Measurements from ENCODE around the gene RNF8.

The RNF8 gene

DNA sequence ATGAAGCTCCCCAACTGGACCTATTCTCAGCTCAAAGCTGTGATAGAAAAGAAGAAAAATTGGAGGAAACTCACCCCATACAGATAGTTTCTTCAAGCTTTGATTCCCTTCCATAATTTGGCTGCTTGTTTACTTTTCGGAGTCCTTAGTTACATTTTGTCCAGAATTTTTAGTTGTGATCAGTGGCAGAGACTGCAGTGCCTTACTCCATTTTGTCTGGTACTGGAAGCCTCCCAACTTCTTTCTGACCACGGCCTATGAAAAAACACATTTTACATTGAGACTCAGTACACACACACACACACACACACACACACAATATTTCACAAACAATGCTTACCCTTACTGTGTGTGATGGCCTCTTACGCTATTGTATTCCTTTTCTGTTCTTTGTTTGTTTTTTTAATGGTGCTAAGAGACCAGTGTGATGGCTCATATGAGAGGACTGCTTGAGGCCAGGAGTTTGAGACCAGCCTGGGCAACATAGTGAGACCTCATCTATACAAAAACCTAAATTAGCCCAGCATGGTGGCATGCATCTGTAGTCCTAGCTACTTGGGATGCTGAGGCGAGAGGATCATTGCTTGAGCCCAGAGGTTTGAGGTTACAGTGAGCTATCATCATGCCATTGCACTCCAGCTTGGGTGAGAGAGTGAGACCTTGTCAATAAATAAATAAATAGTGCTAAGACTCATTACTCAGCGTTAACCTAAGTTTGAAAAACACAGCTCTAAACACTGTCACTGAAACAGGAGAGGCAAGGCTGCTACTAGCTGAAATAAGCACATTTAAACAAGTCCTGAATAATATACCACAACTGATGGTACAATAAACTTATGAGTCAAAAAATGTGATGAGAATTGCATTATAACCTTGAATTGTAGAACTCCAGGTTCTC lies 13.8 kb upstream of the RNF8 start:
- H2AFZ ChIP-seq (ENCODE audit: low read length), result no peak overlapping the region
- no peak overlapping the region for H3K4ac ChIP-seq (ENCODE audit: low read length)
- no peak overlapping the region for H4K8ac ChIP-seq (ENCODE audit: low read depth, low read length)
- H3K36me3 ChIP-seq (replicated peaks in 1 of 2; ENCODE audit: control insufficient read depth in 2 of 2, insufficient read depth in 2 of 2, low read length in 2 of 2), result peaks cover 0 to 1% of the 10 kb centered on the region in 2 donors
- H2BK5ac ChIP-seq (ENCODE audit: low read length), result no peak overlapping the region
- H4K91ac ChIP-seq (ENCODE audit: low read depth, low read length, poor library complexity), result no peak overlapping the region
- no peak overlapping the region for H3K27ac ChIP-seq (replicated peaks; ENCODE audit: low read length)
- no peak overlapping the region for H3K23ac ChIP-seq (ENCODE audit: low read depth, low read length, poor library complexity)
- H3K27me3 ChIP-seq (ENCODE audit: control insufficient read depth in 3 of 3, insufficient read depth in 3 of 3, low read depth in 1 of 3, low read length in 3 of 3), result peaks cover 0 to 2% (median 0%) of the 10 kb centered on the region in 3 experiments
- H3K4me3 ChIP-seq (ENCODE audit: low read length in 2 of 2), result no peak overlapping the region
- H3K14ac ChIP-seq (ENCODE audit: low read length), result no peak overlapping the region
- no peaks in the 10 kb centered on the region for H3K9me3 ChIP-seq (replicated peaks in 1 of 2; ENCODE audit: control insufficient read depth in 2 of 2, insufficient read depth in 1 of 2, low read depth in 1 of 2, low read length in 2 of 2)
- H3K4me2 ChIP-seq (ENCODE audit: insufficient read depth, low read length, poor library complexity, severe bottlenecking), result no peak overlapping the region
- H3K9ac ChIP-seq (ENCODE audit: low read depth, low read length, poor library complexity), result no peak overlapping the region
- no peak overlapping the region for H2BK15ac ChIP-seq (ENCODE audit: low read length)
- no peak for DNase-seq (ENCODE audit: low spot score)
- WGBS, 2 donors (ENCODE audit: extremely low coverage in 2 of 2, insufficient read length in 2 of 2, insufficient replicate concordance in 1 of 2), result no CpG with 5 or more reads among the region's 5 CpGs
- no peak overlapping the region for H2AK5ac ChIP-seq (ENCODE audit: low read depth, low read length)
- no peak overlapping the region for H2BK12ac ChIP-seq (ENCODE audit: low read length)
- H2BK120ac ChIP-seq (ENCODE audit: low read depth, low read length), result no peak overlapping the region
- H3K4me1 ChIP-seq (ENCODE audit: control insufficient read depth in 2 of 2, insufficient read depth in 1 of 2, low read depth in 1 of 2, low read length in 2 of 2), result no peaks in the 10 kb centered on the region
- peaks cover 1% of the 10 kb centered on the region for H3K79me1 ChIP-seq (ENCODE audit: low read depth, low read length)
- H3K18ac ChIP-seq (ENCODE audit: low read length), result no peak overlapping the region

DNA sequence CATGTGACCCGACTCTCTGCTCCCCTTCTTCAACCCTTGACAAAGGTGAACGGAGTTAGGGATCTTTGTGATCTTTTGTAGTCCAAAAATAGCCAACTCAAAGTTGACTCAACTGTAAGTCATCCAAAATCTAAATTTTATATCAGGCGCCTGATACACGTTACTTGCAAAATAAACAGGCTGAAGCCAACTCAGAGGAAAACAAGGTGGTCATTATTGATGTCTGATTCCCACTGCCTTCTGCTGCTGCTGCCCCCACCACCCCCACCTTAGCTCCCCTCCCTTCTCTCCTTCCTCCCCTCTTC lies 13.2 kb upstream of the RNF8 start:
- Histone ChIP-seq H2AK5ac (ENCODE audit: low read depth, low read length) (no peak overlapping the region), H3K27ac (replicated peaks; ENCODE audit: low read length) (no peak overlapping the region), H3K4ac (ENCODE audit: low read length) (no peak overlapping the region), H3K18ac (ENCODE audit: low read length) (no peak overlapping the region), H3K4me1 (ENCODE audit: control insufficient read depth in 2 of 2, insufficient read depth in 1 of 2, low read depth in 1 of 2, low read length in 2 of 2) (no peaks in the 10 kb centered on the region), H2BK15ac (ENCODE audit: low read length) (no peak overlapping the region), H3K27me3 (ENCODE audit: control insufficient read depth in 3 of 3, insufficient read depth in 3 of 3, low read depth in 1 of 3, low read length in 3 of 3) (no peaks in the 10 kb centered on the region), H2BK120ac (ENCODE audit: low read depth, low read length) (no peak overlapping the region), H2BK12ac (ENCODE audit: low read length) (no peak overlapping the region), H2AFZ (ENCODE audit: low read length) (no peak overlapping the region), H3K4me2 (ENCODE audit: insufficient read depth, low read length, poor library complexity, severe bottlenecking) (no peak overlapping the region), H3K23ac (ENCODE audit: low read depth, low read length, poor library complexity) (no peak overlapping the region), H2BK5ac (ENCODE audit: low read length) (no peak overlapping the region), H3K14ac (ENCODE audit: low read length) (no peak overlapping the region), H3K4me3 (ENCODE audit: low read length in 2 of 2) (no peak overlapping the region), H4K8ac (ENCODE audit: low read depth, low read length) (no peak overlapping the region), H3K9ac (ENCODE audit: low read depth, low read length, poor library complexity) (no peak overlapping the region), H3K79me1 (ENCODE audit: low read depth, low read length) (no peaks in the 10 kb centered on the region), H4K91ac (ENCODE audit: low read depth, low read length, poor library complexity) (no peak overlapping the region), H3K36me3 (replicated peaks in 1 of 2; ENCODE audit: control insufficient read depth in 2 of 2, insufficient read depth in 2 of 2, low read length in 2 of 2) (no peaks in the 10 kb centered on the region), H3K9me3 (replicated peaks in 1 of 2; ENCODE audit: control insufficient read depth in 2 of 2, insufficient read depth in 1 of 2, low read depth in 1 of 2, low read length in 2 of 2) (no peaks in the 10 kb centered on the region)
- no peak for DNase-seq (ENCODE audit: low spot score)
- no CpG with 5 or more reads among the region's 4 CpGs for WGBS, 2 donors (ENCODE audit: extremely low coverage in 2 of 2, insufficient read length in 2 of 2, insufficient replicate concordance in 1 of 2)

- Histone ChIP-seq H4K8ac (ENCODE audit: low read depth, low read length) (no peak overlapping the region), H2AK5ac (ENCODE audit: low read depth, low read length) (no peak overlapping the region), H3K4me1 (ENCODE audit: control insufficient read depth in 2 of 2, insufficient read depth in 1 of 2, low read depth in 1 of 2, low read length in 2 of 2) (no peaks in the 10 kb centered on the region), H3K27ac (replicated peaks; ENCODE audit: low read length) (no peak overlapping the region), H3K14ac (ENCODE audit: low read length) (no peak overlapping the region), H2BK12ac (ENCODE audit: low read length) (no peak overlapping the region), H3K4ac (ENCODE audit: low read length) (no peak overlapping the region), H3K4me2 (ENCODE audit: insufficient read depth, low read length, poor library complexity, severe bottlenecking) (no peak overlapping the region), H3K18ac (ENCODE audit: low read length) (no peak overlapping the region), H2BK5ac (ENCODE audit: low read length) (no peak overlapping the region), H3K23ac (ENCODE audit: low read depth, low read length, poor library complexity) (no peak overlapping the region), H2AFZ (ENCODE audit: low read length) (no peak overlapping the region), H3K27me3 (ENCODE audit: control insufficient read depth in 3 of 3, insufficient read depth in 3 of 3, low read depth in 1 of 3, low read length in 3 of 3) (no peaks in the 10 kb centered on the region), H2BK120ac (ENCODE audit: low read depth, low read length) (no peak overlapping the region), H4K91ac (ENCODE audit: low read depth, low read length, poor library complexity) (no peak overlapping the region), H3K9ac (ENCODE audit: low read depth, low read length, poor library complexity) (no peak overlapping the region), H2BK15ac (ENCODE audit: low read length) (no peak overlapping the region), H3K9me3 (replicated peaks in 1 of 2; ENCODE audit: control insufficient read depth in 2 of 2, insufficient read depth in 1 of 2, low read depth in 1 of 2, low read length in 2 of 2) (no peaks in the 10 kb centered on the region), H3K4me3 (ENCODE audit: low read length in 2 of 2) (no peak overlapping the region), H3K79me1 (ENCODE audit: low read depth, low read length) (no peaks in the 10 kb centered on the region), H3K36me3 (replicated peaks in 1 of 2; ENCODE audit: control insufficient read depth in 2 of 2, insufficient read depth in 2 of 2, low read length in 2 of 2) (no peaks in the 10 kb centered on the region)
- DNase-seq (ENCODE audit: low spot score), result no peak
- no CpG with 5 or more reads among the region's 3 CpGs for WGBS, 2 donors (ENCODE audit: extremely low coverage in 2 of 2, insufficient read length in 2 of 2, insufficient replicate concordance in 1 of 2)
Observed at GRCh38 chr6:37343248-37343647, 10.5 kb upstream of the RNF8 start.

- Histone ChIP-seq H3K4me3 (ENCODE audit: low read length in 2 of 2) (no peak overlapping the region), H3K14ac (ENCODE audit: low read length) (no peak overlapping the region), H2BK15ac (ENCODE audit: low read length) (no peak overlapping the region), H3K27me3 (ENCODE audit: control insufficient read depth in 3 of 3, insufficient read depth in 3 of 3, low read depth in 1 of 3, low read length in 3 of 3) (no peaks in the 10 kb centered on the region), H3K4me1 (ENCODE audit: control insufficient read depth in 2 of 2, insufficient read depth in 1 of 2, low read depth in 1 of 2, low read length in 2 of 2) (no peaks in the 10 kb centered on the region), H2AK5ac (ENCODE audit: low read depth, low read length) (no peak overlapping the region), H3K4me2 (ENCODE audit: insufficient read depth, low read length, poor library complexity, severe bottlenecking) (no peak overlapping the region), H2BK12ac (ENCODE audit: low read length) (no peak overlapping the region), H3K4ac (ENCODE audit: low read length) (no peak overlapping the region), H2BK120ac (ENCODE audit: low read depth, low read length) (no peak overlapping the region), H3K27ac (replicated peaks; ENCODE audit: low read length) (no peak overlapping the region), H3K9ac (ENCODE audit: low read depth, low read length, poor library complexity) (no peak overlapping the region), H3K18ac (ENCODE audit: low read length) (no peak overlapping the region), H2AFZ (ENCODE audit: low read length) (no peak overlapping the region), H4K91ac (ENCODE audit: low read depth, low read length, poor library complexity) (no peak overlapping the region), H2BK5ac (ENCODE audit: low read length) (no peak overlapping the region), H3K9me3 (replicated peaks in 1 of 2; ENCODE audit: control insufficient read depth in 2 of 2, insufficient read depth in 1 of 2, low read depth in 1 of 2, low read length in 2 of 2) (no peaks in the 10 kb centered on the region), H3K36me3 (replicated peaks in 1 of 2; ENCODE audit: control insufficient read depth in 2 of 2, insufficient read depth in 2 of 2, low read length in 2 of 2) (no peaks in the 10 kb centered on the region), H4K8ac (ENCODE audit: low read depth, low read length) (no peak overlapping the region), H3K23ac (ENCODE audit: low read depth, low read length, poor library complexity) (no peak overlapping the region), H3K79me1 (ENCODE audit: low read depth, low read length) (no peaks in the 10 kb centered on the region)
- WGBS, 2 donors (ENCODE audit: extremely low coverage in 2 of 2, insufficient read length in 2 of 2, insufficient replicate concordance in 1 of 2), result no CpG with 5 or more reads among the region's 3 CpGs
- DNase-seq (ENCODE audit: low spot score), result no peak
Observed at GRCh38 chr6:37344308-37344707, 9.5 kb upstream of the RNF8 start.
